ENCODE results near the gene GALNT4. TPM values are rescaled to one million over a fixed set of nuclear protein-coding genes. Genes with fewer than 3 reads are reported as not detected.

The GALNT4 gene
- total and polyA plus RNA-seq, 2 donors = 3.6 to 17.7 TPM

GRCh38 chr12:89523843-89524540 lies 604 bp downstream of the GALNT4 start:
- peak overlapping the region; percentile 77 for H3K27ac ChIP-seq (ENCODE audit: low read depth)
- 24% methylated on average over 21 of the region's 21 CpGs for WGBS

DNA sequence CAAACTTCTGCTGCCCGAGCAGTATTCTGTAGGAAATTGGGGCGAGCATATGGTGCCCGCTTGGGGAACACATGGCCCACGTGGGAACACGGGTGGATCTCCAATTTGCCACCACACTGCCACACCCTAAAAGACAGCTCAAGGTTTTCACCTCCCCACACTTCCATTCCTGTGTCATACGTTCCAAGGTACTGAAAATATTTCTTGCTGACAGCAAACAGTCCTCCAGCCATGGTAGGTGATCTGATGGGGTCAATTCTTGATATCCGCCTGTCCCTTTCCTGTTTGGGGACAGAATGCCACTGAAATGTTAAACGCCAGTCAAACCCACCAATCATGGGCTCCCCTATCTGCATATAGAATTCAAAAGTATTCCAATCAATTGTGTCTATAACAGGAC lies 1.2 kb downstream of the GALNT4 start:
- Histone ChIP-seq H3K4me3 (ENCODE audit: low read depth, low read length) (no peak overlapping the region), H3K36me3 (ENCODE audit: insufficient read depth) (no peaks in the 10 kb centered on the region), H3K4me1 (ENCODE audit: insufficient read depth) (peaks cover 1% of the 10 kb centered on the region), H3K27ac (ENCODE audit: low read depth) (no peak overlapping the region)
- DNase-seq (ENCODE audit: extremely low spot score) = no peak
- WGBS = 87% methylated on average over 8 of the region's 8 CpGs

More at GRCh38 chr12:89523843-89524540, 604 bp downstream of the GALNT4 start:
- peak overlapping the region; percentile 92 for H3K4me3 ChIP-seq (ENCODE audit: low read depth, low read length)
- H3K4me1 ChIP-seq (ENCODE audit: insufficient read depth) = peaks cover 1% of the 10 kb centered on the region
- DNase-seq (ENCODE audit: extremely low spot score) = no peak
- H3K36me3 ChIP-seq (ENCODE audit: insufficient read depth) = no peaks in the 10 kb centered on the region

GRCh38 chr12:89521364-89522223 lies 3.0 kb downstream of the GALNT4 start:
- WGBS = 77% methylated on average over 7 of the region's 7 CpGs
- Histone ChIP-seq H3K36me3 (ENCODE audit: insufficient read depth) (no peaks in the 10 kb centered on the region), H3K27ac (ENCODE audit: low read depth) (no peak overlapping the region), H3K4me3 (ENCODE audit: low read depth, low read length) (no peak overlapping the region), H3K4me1 (ENCODE audit: insufficient read depth) (peaks cover 1% of the 10 kb centered on the region)
- DNase-seq (ENCODE audit: extremely low spot score) = no peak

DNA sequence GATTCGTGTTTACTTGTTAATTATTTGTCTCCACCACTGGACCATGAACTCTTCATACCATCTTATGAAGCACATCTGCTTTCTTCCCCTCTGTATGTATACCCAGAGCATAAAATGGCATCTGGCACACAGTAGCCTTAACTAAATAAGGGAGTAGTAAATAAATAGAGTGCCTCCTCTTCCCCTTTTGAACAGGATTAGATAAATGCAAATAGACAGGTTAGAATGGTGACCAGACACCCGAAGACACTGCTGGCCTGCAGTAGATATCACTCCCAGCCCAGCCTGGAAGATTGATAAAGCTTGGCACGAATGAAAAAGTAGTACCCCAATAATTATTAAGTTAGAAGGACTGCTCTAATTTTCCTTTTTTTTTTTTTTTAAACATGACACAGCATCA lies 6.9 kb downstream of the GALNT4 start:
- WGBS = 79% methylated on average over 3 of the region's 3 CpGs
- H3K4me3 ChIP-seq (ENCODE audit: low read depth, low read length) = no peak overlapping the region
- H3K27ac ChIP-seq (ENCODE audit: low read depth) = no peak overlapping the region
- H3K36me3 ChIP-seq (ENCODE audit: insufficient read depth) = no peaks in the 10 kb centered on the region
- H3K4me1 ChIP-seq (ENCODE audit: insufficient read depth) = no peaks in the 10 kb centered on the region
- no peak for DNase-seq (ENCODE audit: extremely low spot score)

- DNase-seq (ENCODE audit: extremely low spot score) = no peak
- 84% methylated on average over 4 of the region's 4 CpGs for WGBS
- H3K36me3 ChIP-seq (ENCODE audit: insufficient read depth) = no peaks in the 10 kb centered on the region
- H3K27ac ChIP-seq (ENCODE audit: low read depth) = no peak overlapping the region
- no peak overlapping the region for H3K4me3 ChIP-seq (ENCODE audit: low read depth, low read length)
- no peaks in the 10 kb centered on the region for H3K4me1 ChIP-seq (ENCODE audit: insufficient read depth)
Measured at GRCh38 chr12:89516633-89517032, 8.0 kb downstream of the GALNT4 start.

GRCh38 chr12:89514751-89515150 lies 9.8 kb downstream of the GALNT4 start:
- DNase-seq (ENCODE audit: extremely low spot score) = no peak
- Histone ChIP-seq H3K36me3 (ENCODE audit: insufficient read depth) (no peaks in the 10 kb centered on the region), H3K4me3 (ENCODE audit: low read depth, low read length) (no peak overlapping the region), H3K27ac (ENCODE audit: low read depth) (no peak overlapping the region), H3K4me1 (ENCODE audit: insufficient read depth) (no peaks in the 10 kb centered on the region)
- WGBS = 93% methylated on average over 1 of the region's 1 CpG

DNA sequence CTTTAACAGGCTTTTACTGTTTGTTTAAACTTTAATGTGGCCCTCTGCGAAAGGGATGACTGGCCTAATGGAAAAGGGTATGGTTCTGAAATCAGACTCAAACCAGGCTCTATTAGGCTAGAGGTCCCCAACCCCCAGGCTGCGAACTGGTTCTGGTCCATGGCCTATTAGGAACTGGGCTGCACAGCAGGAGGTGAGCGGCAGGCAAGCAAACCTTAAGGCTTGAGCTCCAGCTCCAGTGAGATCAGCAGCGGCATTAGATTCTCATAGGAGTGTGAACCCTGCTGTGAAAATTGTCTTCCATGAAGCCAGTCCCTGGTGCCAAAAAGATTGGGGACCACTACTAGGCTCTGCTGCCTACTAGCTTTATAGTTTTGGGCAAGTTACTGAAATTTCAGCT lies 11.1 kb downstream of the GALNT4 start:
- DNase-seq (ENCODE audit: extremely low spot score) = no peak
- WGBS = 92% methylated on average over 4 of the region's 4 CpGs

DNA sequence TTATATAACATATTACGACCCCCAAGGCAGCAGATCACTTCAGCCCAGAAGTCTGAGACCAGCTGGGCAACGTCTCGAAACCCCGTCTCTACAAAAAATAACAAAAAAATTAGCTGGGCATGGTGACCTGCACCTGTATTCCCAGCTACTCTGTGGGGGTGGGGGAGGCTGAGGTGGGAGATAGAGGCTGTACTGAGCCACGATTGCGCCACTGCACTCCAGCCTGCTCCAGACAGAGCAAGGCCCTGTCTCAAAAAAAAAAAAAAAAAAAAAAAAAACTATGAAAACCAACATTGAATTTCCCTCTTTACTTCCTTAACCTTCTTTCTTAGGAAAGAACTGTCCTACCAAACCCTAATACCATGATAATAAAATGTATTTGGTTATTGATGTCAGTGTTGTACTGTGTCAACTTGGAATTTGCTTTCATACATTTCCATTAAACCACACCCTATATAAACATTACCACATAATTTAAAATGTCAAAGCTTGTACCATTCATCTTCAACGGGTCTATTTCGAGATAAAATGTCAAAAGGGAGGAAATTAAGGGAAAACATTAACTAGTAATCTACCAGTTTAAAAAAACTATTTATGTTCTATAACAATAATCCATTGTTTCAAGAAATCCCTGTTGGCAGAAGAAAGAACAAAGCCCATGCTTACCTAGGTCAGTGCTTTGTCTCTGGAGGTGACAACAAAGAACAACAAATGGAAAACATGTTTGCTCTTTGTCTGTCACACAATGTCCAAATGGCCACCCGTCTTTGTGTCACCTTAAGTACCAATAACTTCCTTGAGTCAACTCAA lies 17.4 kb downstream of the GALNT4 start:
- no peaks in the 10 kb centered on the region for H3K36me3 ChIP-seq (ENCODE audit: insufficient read depth)
- WGBS = 78% methylated on average over 9 of the region's 9 CpGs
- no peak overlapping the region for H3K27ac ChIP-seq (ENCODE audit: low read depth)
- no peak overlapping the region for H3K4me3 ChIP-seq (ENCODE audit: low read depth, low read length)
- DNase-seq (ENCODE audit: extremely low spot score) = no peak
- H3K4me1 ChIP-seq (ENCODE audit: insufficient read depth) = no peaks in the 10 kb centered on the region

More for the DNA sequence above, 11.1 kb downstream of the GALNT4 start:
- Histone ChIP-seq H3K4me1 (ENCODE audit: insufficient read depth) (no peaks in the 10 kb centered on the region), H3K27ac (ENCODE audit: low read depth) (no peak overlapping the region), H3K4me3 (ENCODE audit: low read depth, low read length) (no peak overlapping the region), H3K36me3 (ENCODE audit: insufficient read depth) (no peaks in the 10 kb centered on the region)

GRCh38 chr12:89506050-89506449 lies 18.5 kb downstream of the GALNT4 start:
- Histone ChIP-seq H3K4me3 (ENCODE audit: low read depth, low read length) (no peak overlapping the region), H3K4me1 (ENCODE audit: insufficient read depth) (no peaks in the 10 kb centered on the region), H3K36me3 (ENCODE audit: insufficient read depth) (no peaks in the 10 kb centered on the region), H3K27ac (ENCODE audit: low read depth) (no peak overlapping the region)
- no peak for DNase-seq (ENCODE audit: extremely low spot score)
- 52% methylated on average over 1 of the region's 1 CpG for WGBS

DNA sequence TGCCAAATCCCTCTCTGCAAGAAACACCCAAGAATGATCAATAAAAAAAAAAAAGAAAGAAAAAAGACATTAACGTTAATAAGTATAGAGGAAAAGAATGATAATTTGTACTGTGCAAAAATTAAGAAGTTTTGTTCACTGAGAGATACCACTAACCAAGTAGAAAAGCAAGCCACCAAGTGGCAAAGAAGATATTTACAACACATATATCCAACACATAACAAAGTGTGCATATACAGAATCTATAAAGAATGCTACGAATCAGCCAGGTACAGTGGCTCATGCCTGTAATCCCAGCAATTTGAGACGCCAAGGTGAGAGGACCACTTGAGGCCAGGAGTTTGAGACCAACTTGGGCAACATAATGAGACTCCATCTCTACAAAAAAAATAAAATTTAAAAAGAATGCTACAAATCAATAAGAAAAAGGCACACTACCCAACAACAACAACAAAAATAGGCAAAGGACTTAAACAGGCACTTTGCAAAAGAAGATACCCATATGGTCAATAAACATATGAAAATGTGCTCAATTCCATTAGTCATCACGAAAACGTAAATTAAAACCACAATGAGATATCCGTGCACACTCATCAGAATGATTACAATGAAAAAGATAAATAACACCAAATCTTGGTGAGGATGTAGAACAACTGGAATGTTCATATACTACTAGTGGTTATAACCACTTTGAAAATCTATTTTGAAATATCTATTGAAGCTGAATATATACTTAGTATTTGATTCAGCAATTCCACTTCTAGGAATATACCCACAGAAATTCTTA lies 19.8 kb downstream of the GALNT4 start:
- Histone ChIP-seq H3K36me3 (ENCODE audit: insufficient read depth) (no peaks in the 10 kb centered on the region), H3K27ac (ENCODE audit: low read depth) (no peak overlapping the region), H3K4me3 (ENCODE audit: low read depth, low read length) (no peak overlapping the region), H3K4me1 (ENCODE audit: insufficient read depth) (no peaks in the 10 kb centered on the region)
- no peak for DNase-seq (ENCODE audit: extremely low spot score)
- 89% methylated on average over 6 of the region's 6 CpGs for WGBS

GRCh38 chr12:89501793-89502192 lies 22.8 kb downstream of the GALNT4 start:
- Histone ChIP-seq H3K36me3 (ENCODE audit: insufficient read depth) (no peaks in the 10 kb centered on the region), H3K4me3 (ENCODE audit: low read depth, low read length) (no peak overlapping the region), H3K27ac (ENCODE audit: low read depth) (no peak overlapping the region), H3K4me1 (ENCODE audit: insufficient read depth) (no peaks in the 10 kb centered on the region)
- DNase-seq (ENCODE audit: extremely low spot score) = no peak

DNA sequence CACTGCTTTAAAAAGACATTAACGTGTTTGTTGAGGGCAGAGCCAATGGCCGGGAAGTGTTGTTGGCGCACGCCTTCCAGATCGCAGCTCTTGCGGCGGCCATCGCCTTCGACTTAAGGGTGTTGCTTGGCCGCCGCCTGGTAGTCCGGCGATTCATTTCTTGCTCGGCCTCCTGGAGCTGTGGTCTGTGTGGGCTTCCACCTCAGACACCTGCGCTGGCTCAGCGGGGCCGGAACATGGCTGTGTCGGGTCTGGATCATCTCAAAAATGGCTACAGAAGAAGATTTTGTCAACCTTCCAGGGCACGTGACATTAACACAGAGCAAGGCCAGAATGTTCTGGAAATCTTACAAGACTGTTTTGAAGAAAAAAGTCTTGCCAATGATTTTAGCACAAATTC lies 24.7 kb downstream of the GALNT4 start:
- H3K4me1 ChIP-seq (ENCODE audit: insufficient read depth) = no peaks in the 10 kb centered on the region
- H3K36me3 ChIP-seq (ENCODE audit: insufficient read depth) = no peaks in the 10 kb centered on the region
- no peak overlapping the region for H3K27ac ChIP-seq (ENCODE audit: low read depth)
- DNase-seq (ENCODE audit: extremely low spot score) = no peak
- H3K4me3 ChIP-seq (ENCODE audit: low read depth, low read length) = no peak overlapping the region
- WGBS = 97% methylated on average over 19 of the region's 19 CpGs

DNA sequence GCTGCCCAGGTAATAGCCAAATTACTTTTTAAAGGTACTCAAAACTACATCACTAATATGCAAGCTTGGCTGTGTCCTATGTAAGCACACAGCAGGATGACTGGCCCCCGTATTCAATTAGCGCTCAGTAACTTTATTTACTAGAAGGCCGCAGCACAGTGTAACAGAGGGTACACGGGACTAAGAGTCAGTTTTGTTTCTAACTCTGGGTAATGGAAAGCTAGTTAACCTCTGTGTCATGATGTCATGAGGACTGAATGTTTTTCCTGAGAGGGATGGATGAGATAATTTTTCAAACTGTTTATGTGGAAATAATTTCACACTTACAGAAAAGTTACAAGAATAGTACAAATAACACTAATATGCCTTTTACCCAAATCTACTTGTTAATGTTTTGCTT lies 27.1 kb downstream of the GALNT4 start:
- Histone ChIP-seq H3K4me1 (ENCODE audit: insufficient read depth) (no peaks in the 10 kb centered on the region), H3K4me3 (ENCODE audit: low read depth, low read length) (no peak overlapping the region), H3K36me3 (ENCODE audit: insufficient read depth) (no peaks in the 10 kb centered on the region), H3K27ac (ENCODE audit: low read depth) (no peak overlapping the region)
- WGBS = 88% methylated on average over 4 of the region's 4 CpGs
- no peak for DNase-seq (ENCODE audit: extremely low spot score)

Data from urinary bladder (tissue), 4 donors.